NCI-H1436 (cell line): ENCODE results near the gene SFXN1.

Experiments
- DNase-seq: peaks from one replicate; lab custom pipeline; 2025; lab: John Stamatoyannopoulos, UW

Gene SFXN1

GRCh38 chr5:175542232-175542965 lies 64.0 kb downstream of the SFXN1 start:
- DNase-seq: no peak

DNA sequence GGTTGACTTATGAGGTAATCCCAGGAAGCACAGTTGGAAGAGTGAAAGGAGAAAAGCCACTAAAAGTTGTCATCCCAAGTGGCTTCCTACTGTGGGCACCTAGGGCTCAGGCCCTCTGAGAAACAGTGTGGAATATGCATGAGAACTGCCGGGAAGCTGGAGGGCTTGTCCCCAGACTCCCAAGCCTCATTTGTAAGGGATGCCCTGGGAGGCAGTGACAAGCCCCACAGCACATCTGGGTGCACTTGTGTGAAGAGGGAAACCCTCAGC lies 64.5 kb downstream of the SFXN1 start:
- DNase-seq: no peak

GRCh38 chr5:175544108-175544511 lies 65.8 kb downstream of the SFXN1 start:
- no peak for DNase-seq

DNA sequence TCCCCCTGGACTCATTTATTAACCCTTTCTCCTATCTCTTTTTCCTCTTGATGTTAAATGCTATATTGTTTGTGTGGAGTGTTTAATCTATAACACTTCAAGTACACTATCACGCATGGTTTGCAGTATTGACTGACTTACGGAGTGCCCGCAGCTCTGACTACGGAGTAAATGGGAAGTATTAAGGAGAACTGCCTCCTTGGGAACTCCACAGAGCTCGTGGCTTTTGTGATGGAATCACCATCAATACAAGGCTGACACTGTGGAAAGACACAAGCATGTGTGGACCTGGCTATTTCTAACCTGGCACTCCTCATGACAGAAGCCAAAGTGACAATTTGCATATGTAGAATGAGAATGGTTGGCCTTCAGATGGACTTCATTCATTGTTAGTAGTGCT lies 66.2 kb downstream of the SFXN1 start:
- no peak for DNase-seq

DNA sequence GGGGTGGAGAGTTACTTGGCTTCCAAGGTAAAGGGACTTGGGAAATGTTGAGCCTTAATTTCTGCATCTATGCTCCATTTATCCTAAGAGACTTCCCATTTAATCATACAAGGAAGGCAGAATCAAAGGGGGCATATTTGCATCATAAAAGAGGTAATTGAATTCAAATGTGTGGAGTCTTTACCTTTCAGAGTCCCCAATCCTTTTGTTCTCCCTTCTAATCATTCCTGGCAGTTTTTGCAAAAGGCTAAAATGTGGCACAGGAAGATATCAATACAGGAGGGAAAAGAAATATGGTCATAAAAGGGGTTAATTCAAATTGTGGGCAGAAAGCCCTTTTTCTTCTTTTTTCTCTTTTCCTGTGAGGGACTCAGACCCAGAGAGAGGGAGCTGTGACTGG lies 69.5 kb downstream of the SFXN1 start:
- DNase-seq: no peak

DNA sequence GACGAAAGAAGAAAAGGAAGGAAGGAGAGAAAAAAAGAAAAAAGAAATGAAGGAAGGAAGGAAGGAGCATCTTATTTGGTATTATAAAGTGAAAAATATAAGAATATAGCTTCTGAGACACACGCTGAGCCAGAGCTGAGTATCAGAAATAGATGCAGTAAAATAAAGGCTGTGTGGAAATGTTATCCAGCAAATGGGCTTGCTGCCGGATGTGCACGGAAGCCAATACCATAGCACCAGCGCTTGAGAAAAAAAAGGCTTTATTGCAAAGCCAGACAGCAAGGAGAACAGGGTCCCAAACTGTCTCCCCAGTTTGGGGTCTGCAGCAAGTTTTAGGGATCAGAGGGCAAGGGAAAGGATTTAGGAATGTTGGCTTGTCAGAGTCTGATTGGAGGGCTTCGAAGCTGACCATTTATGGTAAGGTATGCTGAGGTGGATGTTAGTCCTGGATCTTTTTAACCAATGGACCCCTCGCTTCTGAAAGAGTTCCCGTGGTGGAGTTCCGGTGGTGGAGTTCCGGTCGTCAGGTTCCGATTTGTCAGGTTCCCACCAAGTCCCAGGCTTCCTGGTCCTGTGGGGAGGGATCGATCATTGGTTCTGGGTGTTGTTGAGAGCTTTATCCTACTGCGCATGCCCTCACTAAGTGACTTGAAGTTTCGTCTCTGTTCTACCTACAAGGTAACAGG lies 70.4 kb downstream of the SFXN1 start:
- no peak for DNase-seq

GRCh38 chr5:175550055-175550805 lies 71.9 kb downstream of the SFXN1 start:
- no peak for DNase-seq

DNA sequence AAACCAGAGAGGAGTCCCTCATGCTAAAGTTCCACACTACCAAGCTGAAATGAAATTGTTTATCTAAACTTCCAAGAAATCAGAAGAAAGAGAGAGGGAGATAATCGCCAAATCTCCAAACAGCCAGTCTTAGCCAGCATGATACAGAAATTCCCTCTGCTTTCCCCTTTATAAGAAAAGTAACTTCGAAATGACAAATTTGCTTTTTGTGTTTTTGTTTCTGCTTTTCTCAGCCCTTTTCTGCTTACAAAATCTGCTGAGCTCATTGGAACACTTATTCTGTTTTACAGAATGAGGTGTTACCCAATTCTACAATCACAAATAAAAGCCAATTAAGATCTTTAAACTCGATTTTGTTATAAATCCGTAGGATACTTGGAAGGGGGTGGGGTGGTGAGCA lies 72.9 kb downstream of the SFXN1 start:
- DNase-seq: no peak

- DNase-seq: no peak
Measured at GRCh38 chr5:175554296-175554695, 75.9 kb downstream of the SFXN1 start.

GRCh38 chr5:175555168-175555785 lies 76.9 kb downstream of the SFXN1 start:
- no peak for DNase-seq

GRCh38 chr5:175556794-175557193 lies 78.4 kb downstream of the SFXN1 start:
- no peak for DNase-seq

DNA sequence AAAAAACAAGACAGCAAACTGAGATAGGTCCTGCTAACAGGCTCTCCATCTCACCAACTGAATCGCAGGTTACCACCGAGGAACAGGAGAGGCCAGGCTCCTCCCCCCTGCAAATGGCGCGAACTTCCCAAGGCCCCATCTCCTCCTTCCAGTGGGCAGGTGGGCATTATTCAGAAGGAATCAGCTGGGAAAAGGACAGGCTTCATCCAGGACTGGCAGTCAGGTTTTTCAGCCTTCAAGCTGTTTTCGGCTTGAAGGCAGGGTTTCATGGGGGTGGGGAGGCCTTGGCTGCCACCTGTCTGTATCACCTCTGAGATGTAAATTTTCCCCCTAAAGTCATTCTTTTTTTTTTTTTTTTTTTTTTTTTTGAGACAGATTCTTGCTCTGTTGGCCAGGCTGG lies 79.4 kb downstream of the SFXN1 start:
- DNase-seq: no peak

DNA sequence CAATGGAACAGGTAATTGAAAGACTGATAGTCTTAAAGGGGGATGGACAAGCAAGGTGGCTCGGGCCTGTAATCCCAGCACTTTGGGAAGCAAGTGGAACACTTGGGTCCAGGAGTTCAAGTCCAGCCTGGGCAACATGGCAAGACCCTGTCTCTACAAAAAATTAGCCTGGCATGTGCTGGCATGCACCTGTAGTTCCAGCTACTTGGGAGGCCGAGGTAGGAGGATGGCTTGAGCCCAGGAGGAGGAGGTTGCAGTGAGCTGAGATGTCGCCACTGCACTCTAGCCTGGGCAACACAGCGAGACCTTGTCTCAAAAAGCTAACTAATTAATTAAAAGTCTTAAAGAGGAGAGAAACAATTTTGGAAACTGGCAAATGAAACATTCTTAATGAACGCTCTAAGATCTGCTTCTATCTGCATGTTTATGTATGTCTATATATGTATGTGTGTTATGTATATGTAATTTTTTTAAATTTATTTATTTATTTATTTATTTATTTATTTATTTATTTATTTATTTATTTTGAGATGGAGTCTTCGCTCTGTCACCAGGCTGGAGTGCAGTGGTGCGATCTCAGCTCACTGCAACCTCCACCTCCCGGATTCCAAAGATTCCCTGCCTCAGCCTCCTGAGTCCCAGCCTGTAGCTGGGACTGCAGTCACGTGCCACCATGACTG lies 80.6 kb downstream of the SFXN1 start:
- DNase-seq: no peak

DNA sequence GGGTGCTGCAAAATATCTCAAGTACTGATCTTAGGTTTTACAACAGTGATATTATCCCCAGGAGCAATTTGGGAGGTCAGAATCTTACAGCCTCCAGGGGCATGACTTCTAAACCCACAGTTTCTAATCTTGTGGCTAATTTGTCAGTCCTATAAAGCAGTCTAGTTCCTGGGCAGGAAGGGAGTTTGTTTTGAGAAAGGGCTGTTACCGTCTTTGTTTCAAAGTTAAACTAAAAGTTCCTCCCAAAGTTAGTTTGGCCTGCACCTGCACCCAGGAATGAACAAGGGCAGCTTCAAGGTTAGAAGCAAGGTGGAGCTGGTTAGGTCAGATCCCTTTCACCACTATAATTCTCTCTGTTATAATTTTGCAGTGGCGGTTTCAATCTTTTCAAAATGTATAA lies 81.7 kb downstream of the SFXN1 start:
- DNase-seq: no peak

DNA sequence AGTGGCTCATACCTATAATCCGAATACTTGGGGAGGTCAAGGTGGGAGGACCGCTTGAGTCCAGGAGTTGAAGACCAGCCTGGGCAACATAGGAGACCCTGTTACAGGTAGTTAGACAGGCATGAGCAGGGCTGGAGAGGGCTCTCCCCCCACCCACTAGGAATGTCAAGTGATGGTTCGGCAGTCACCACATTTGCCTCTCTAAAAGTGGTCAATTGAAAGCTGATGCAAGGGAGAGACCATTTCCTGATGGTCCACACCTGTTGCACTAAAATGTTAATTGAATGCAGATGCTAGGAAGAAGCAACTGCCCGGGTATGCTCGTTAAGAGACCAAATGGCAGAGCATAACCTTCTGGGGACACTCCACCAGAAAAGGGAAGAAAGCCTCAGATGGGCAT lies 82.7 kb downstream of the SFXN1 start:
- DNase-seq: no peak

- DNase-seq: no peak
Measured at GRCh38 chr5:175564716-175565115, 86.4 kb downstream of the SFXN1 start.

DNA sequence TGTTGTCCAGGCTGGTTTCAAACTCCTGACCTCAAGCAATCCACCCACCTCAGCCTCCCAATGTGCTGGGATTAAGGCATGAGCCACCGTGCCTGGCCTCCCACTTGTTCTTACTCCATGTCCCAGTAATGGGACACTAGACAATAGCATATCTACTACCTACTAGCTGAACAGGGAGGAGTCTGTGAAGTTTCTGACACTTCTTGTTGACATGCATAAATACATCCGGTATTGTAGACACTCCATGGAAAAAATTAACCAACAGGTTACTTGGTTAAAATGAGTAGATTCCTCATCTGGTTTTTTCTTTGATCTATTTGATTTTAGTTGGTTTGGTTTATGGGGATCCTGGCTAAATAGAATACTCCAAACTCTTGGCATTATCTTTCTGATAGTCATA lies 88.3 kb downstream of the SFXN1 start:
- no peak for DNase-seq

DNA sequence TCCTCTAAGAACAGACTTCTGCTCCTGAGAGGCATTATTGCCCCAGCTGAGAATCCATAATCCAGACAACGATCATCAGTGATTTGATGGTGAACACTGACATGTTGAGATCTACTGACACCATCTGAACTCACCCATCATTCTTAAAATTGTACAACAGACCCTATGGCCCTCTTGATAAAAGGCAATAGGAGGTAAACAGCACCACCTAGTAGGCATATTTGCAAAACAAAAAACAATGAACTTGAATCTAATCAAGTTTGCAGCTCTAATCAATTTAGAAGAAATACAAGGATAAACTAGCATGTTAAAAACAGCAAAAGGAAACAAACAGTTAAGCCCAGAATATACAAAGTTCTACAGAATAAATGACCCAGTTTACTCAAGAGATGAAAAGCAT lies 89.6 kb downstream of the SFXN1 start:
- DNase-seq: no peak

GRCh38 chr5:175569701-175570100 lies 91.3 kb downstream of the SFXN1 start:
- no peak for DNase-seq

DNA sequence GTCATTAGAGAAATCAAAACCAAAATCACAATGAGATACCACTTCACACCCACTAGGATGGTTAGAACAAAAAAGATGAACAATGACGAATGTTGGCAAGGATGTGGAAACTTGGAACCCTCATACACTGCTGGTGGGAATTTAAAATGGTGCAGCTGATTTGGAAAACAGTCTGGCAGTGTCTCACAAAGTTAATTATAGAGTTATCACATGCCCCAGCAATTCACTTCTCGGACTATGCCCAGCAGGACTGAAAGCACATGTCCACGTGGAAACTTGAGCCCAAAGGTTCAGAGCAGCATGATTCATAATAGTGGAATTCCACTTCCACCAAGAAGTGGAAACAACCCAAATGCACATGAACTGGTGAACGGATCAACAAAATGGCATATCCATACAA lies 94.5 kb downstream of the SFXN1 start:
- no peak for DNase-seq

DNA sequence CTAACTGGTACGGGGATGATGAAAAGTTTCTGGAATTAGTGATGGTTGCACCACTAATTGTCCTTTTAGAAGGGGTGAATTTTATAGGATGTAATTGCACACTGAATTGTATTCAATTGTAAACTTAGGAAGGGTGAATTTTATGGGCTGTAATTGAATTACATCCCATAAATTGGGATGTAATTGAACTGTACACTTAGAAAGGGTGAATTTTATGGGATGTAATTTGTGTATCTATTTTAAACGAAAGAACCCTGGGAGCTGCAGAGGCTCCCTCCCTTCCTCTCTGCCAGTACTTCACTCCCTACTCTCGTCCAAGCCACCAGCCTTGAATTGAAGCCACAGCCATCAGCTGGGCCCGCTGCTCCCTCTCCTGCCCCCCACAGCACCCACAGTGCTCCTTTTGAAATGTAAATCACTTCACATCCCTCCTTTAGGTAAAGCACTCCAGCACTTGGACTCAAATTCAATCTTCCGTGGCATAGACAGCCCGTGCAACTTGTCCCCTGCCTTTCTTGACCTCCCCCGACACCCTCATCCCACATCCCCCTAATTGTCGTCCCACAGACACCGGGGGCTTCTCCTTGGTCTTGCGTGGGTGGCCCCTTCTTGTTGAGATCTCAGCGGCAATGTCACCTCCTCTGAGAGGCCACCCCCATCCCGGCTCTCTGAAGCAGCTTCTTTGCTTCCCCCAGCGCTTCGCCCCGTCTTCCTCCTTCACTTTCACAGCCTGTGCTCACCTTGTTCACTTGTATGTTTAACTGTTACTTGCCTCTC lies 95.3 kb downstream of the SFXN1 start:
- no peak for DNase-seq

DNA sequence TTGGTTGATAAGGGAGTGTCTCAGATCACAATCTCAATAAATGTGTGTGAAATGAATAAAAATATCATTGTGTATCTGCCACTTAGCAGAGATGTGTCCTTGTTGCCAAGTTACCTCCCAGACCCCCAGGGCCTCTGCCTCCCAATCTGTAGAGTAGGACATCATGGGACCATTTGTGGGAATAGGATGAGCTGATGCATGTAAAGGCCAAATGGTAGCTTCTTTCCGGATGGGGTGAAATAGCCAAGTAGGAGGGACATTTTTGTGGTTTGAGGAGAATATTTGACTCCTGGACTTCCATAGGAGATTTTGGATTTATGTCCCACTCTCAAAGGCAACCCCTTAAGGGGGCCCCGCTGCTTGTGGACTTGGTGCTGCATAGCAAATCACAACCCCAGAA lies 96.9 kb downstream of the SFXN1 start:
- DNase-seq: no peak
